Peyer's patch (tissue), 4 donors: ENCODE measurements around the gene PDGFC.

Experiments
- POLR2A ChIP-seq, 2 donors: fragments of 450-650 bp; IDR thresholded peaks; one replicate each; pipeline ENCODE4 v1.5.1; 2017; ENCODE audit warnings: antibody characterized with exemption in 2 of 2, mild to moderate bottlenecking in 2 of 2, moderate library complexity in 2 of 2
- TF ChIP-seq, protein P1 (sequence below), 6 experiments: fragments of 450-650 bp in 4 of 6; fragments of 200-600 bp in 2 of 6; sonication (generic) in 1 of 6; IDR thresholded peaks; one replicate each; pipeline ENCODE4 v1.5.1; 2017 to 2019; ENCODE audit warnings: antibody characterized with exemption in 6 of 6, mild to moderate bottlenecking in 3 of 6, moderate library complexity in 1 of 6

DNA sequence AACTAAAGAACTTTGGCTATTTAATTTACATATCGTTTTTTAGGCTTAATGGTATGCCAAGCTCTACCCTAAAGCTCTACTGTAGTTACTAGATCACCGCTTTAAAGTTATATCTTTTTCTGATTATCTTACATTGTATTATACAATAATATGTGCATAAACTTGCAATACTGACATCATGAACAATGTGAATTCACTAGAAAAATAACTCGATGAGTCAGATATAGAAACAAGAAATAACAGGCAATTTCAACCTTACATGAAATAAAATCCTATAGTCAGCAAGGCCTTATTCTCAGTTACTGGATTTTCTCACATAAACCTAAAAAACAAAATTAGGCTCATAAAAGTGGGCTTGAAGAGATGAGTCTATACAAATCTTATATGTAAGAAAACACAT, 32.5 kb downstream of the PDGFC start:
- TF ChIP-seq, protein P1, sequence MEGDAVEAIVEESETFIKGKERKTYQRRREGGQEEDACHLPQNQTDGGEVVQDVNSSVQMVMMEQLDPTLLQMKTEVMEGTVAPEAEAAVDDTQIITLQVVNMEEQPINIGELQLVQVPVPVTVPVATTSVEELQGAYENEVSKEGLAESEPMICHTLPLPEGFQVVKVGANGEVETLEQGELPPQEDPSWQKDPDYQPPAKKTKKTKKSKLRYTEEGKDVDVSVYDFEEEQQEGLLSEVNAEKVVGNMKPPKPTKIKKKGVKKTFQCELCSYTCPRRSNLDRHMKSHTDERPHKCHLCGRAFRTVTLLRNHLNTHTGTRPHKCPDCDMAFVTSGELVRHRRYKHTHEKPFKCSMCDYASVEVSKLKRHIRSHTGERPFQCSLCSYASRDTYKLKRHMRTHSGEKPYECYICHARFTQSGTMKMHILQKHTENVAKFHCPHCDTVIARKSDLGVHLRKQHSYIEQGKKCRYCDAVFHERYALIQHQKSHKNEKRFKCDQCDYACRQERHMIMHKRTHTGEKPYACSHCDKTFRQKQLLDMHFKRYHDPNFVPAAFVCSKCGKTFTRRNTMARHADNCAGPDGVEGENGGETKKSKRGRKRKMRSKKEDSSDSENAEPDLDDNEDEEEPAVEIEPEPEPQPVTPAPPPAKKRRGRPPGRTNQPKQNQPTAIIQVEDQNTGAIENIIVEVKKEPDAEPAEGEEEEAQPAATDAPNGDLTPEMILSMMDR (IDR thresholded peaks at IDR 0.05), result no peak
- no peak for TF ChIP-seq POLR2A (IDR thresholded peaks at IDR 0.05)
